GM18907 (cell line): ENCODE results near the gene OVAAL.
"Not testable (repeated sequence)": the region's sequence is repeated elsewhere in the genome, so short reads cannot be mapped to it uniquely, and the experiment has no call there.

Experiments
- ATAC-seq: cut with Tn5 transposase; IDR thresholded peaks from one replicate; pipeline ENCODE4 v1.9.1; 2021; ENCODE audit warnings: mild to moderate bottlenecking, moderate library complexity; ENCODE audit not compliant: unreplicated experiment

Gene OVAAL

GRCh38 chr1:180540697-180541594 is 17.8 kb upstream of the OVAAL start:
- no peak for ATAC-seq

GRCh38 chr1:180542113-180542837 is 16.5 kb upstream of the OVAAL start:
- ATAC-seq: no peak

GRCh38 chr1:180542838-180543145 is 16.0 kb upstream of the OVAAL start:
- no peak for ATAC-seq

- ATAC-seq: no peak
Observed at GRCh38 chr1:180544050-180544449, 14.7 kb upstream of the OVAAL start.

GRCh38 chr1:180545991-180546390 is 12.8 kb upstream of the OVAAL start:
- no peak for ATAC-seq

GRCh38 chr1:180548686-180549317 is 10.0 kb upstream of the OVAAL start:
- no peak for ATAC-seq

GRCh38 chr1:180549770-180550169 is 9.0 kb upstream of the OVAAL start:
- ATAC-seq: not testable (repeated sequence)

GRCh38 chr1:180550241-180550640 is 8.5 kb upstream of the OVAAL start:
- ATAC-seq: no peak

- ATAC-seq: no peak
Observed at GRCh38 chr1:180551997-180552396, 6.8 kb upstream of the OVAAL start.

GRCh38 chr1:180553046-180553445 is 5.7 kb upstream of the OVAAL start:
- not testable (repeated sequence) for ATAC-seq

- no peak for ATAC-seq
Observed at GRCh38 chr1:180555411-180555810, 3.4 kb upstream of the OVAAL start.

GRCh38 chr1:180560200-180560867 is 1.6 kb downstream of the OVAAL start:
- no peak for ATAC-seq

GRCh38 chr1:180560868-180561600 is 2.3 kb downstream of the OVAAL start:
- no peak for ATAC-seq

GRCh38 chr1:180562640-180563025 is 3.9 kb downstream of the OVAAL start:
- no peak for ATAC-seq

GRCh38 chr1:180563026-180563827 is 4.5 kb downstream of the OVAAL start:
- no peak for ATAC-seq

GRCh38 chr1:180565121-180565871 is 6.5 kb downstream of the OVAAL start:
- no peak for ATAC-seq

GRCh38 chr1:180566026-180566425 is 7.3 kb downstream of the OVAAL start:
- ATAC-seq: no peak

GRCh38 chr1:180566495-180566894 is 7.7 kb downstream of the OVAAL start:
- ATAC-seq: no peak

- ATAC-seq: no peak
Observed at GRCh38 chr1:180567654-180568053, 8.9 kb downstream of the OVAAL start.
